Activated CD4-positive, alpha-beta T cell treated with anti-CD3 and anti-CD28 coated beads for 36 hours (primary cell): ENCODE results near the gene TAF1B. TPM values are rescaled to one million over a fixed set of nuclear protein-coding genes. Genes with fewer than 3 reads are reported as not detected.

Experiments used
- ATAC-seq: fragments of 200-7000 bp; cut with Tn5 transposase; one replicate; pipeline ENCODE4 v1.10.0; 2021; ENCODE audit warnings: mild to moderate bottlenecking, moderate library complexity
- CTCF ChIA-PET: fragments of 350-600 bp; sonication (Branson Sonifier 250); formaldehyde crosslinking; loops from one replicate; lab custom pipeline; 2021; ENCODE audit warnings: antibody characterized with exemption; lab: Charles Lee
- POLR2A ChIA-PET: fragments of 350-600 bp; sonication (Branson Sonifier 250); formaldehyde crosslinking; loops from one replicate; lab custom pipeline; 2021; ENCODE audit warnings: antibody characterized with exemption, inconsistent platforms; lab: Charles Lee
- DNase-seq: peaks from one replicate; pipeline ENCODE4 v3.0.0-alpha.2; 2020
- H3K27ac Mint-ChIP-seq: one replicate; pipeline ENCODE4 v1.8.0; 2021; ENCODE audit warnings: mixed read lengths
- H3K27me3 Mint-ChIP-seq: one replicate; pipeline ENCODE4 v1.8.0; 2021; ENCODE audit warnings: mixed read lengths
- H3K36me3 Mint-ChIP-seq: one replicate; pipeline ENCODE4 v1.8.0; 2021; ENCODE audit warnings: low read depth, mixed read lengths
- H3K4me1 Mint-ChIP-seq: one replicate; pipeline ENCODE4 v1.8.0; 2021; ENCODE audit warnings: mixed read lengths
- H3K4me3 Mint-ChIP-seq: one replicate; pipeline ENCODE4 v1.8.0; 2021; ENCODE audit warnings: mild to moderate bottlenecking, moderate library complexity, mixed read lengths
- H3K9me3 Mint-ChIP-seq: one replicate; pipeline ENCODE4 v1.8.0; 2021; ENCODE audit warnings: low read depth, mixed read lengths
- intact Hi-C, 2 experiments: fragments of 100-400 bp; cut with DNase I in 1 of 2; cut with micrococcal nuclease in 1 of 2; formaldehyde crosslinking; loops; one replicate each; pipeline versions ENCODE4 v1.14.2 to v1.15.1; 2022 to 2024; cut with DNase I, micrococcal nuclease
- total RNA-seq, 2 experiments: library from RNA; stranded (reverse); gene quantifications; one replicate each; pipeline ENCODE4 v1.2.3, GENCODE V29; 2021

The TAF1B gene
- total RNA-seq, 2 experiments from 2014 or later: 28.7 to 28.8 TPM

DNA sequence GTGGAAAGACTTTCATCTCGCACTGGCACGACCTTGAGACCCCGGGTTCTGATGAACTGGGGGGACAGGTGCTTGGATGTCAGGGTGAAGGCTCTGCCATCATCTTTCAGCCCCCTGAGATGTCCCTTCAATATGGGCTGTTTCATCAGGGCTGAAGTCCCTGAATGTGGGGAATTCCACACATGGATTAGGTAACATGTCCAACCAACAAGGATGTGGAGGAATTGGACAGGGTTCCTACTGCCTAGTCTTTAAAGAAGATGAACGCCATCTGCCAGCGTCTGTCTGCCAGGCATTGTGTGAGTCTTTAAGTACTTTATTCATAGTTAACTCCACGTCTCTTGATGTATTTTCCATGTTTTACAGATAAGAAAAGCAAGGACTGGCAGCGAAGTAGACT lies 102.3 kb downstream of the TAF1B start:
- Mint-ChIP-seq H3K27me3 (peaks cover 27% of the 10 kb centered on the region), H3K27ac (no peak overlapping the region), H3K4me3 (no peak overlapping the region), H3K36me3 (no peaks in the 10 kb centered on the region), H3K4me1 (peaks cover 3% of the 10 kb centered on the region), H3K9me3 (no peaks in the 10 kb centered on the region)
- no peak for ATAC-seq
- intact Hi-C loops: loop anchor here in 1 of 2 experiments (1.0 kb wide), 1 partner anchor 21 kb away; no protein-coding TSS in a partner anchor
- ChIA-PET CTCF (no interaction called here), POLR2A (no interaction called here)
- DNase-seq: no peak

DNA sequence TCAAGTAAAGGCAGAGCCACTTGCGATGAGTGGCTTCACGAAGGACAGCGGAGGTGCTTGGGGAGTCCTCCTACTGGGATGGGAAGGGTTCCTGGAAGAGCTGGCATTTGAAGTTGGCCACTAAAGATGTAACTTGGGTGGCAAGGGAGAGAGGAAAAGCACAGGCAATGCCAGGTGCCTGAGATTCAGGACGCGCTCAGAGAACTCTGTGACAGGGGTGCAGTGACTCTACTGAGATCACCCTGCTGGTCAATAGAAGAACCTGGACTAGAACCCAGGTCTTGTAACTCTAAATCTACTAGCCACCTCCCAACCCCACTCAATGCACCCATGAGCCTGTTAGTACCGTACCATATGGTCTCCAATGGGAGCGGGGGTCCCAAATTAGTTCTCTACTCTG lies 102.8 kb downstream of the TAF1B start:
- ChIA-PET CTCF (interaction anchor here (1.1 kb wide), 1 partner anchor 151 kb away, joined by 3 read pairs; no protein-coding TSS in a partner anchor), POLR2A (no interaction called here)
- Mint-ChIP-seq H3K27ac (no peak overlapping the region), H3K4me3 (no peak overlapping the region), H3K36me3 (no peaks in the 10 kb centered on the region), H3K27me3 (peaks cover 28% of the 10 kb centered on the region), H3K4me1 (no peaks in the 10 kb centered on the region), H3K9me3 (no peaks in the 10 kb centered on the region)
- DNase-seq: no peak
- intact Hi-C loops: no loop called here
- ATAC-seq: no peak

DNA sequence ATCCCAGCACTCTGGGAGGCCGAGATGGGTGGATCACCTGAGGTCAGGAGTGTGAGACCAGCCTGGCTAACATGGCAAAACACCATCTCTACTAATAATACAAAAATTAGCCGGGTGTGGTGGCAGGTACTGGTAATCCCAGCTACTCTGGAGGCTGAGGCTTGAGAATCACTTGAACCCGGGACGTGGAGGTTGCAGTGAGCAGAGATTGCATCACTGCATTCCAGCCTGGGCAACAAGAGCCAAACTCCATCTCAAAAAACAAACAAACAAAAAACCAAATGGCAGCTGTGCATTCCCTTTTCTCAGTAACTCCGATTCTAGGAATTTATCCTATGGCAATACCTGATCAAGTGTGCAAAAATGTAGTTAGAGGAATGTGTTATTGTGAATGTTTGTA lies 103.5 kb downstream of the TAF1B start:
- Mint-ChIP-seq H3K4me1 (no peaks in the 10 kb centered on the region), H3K27me3 (peaks cover 28% of the 10 kb centered on the region), H3K36me3 (no peaks in the 10 kb centered on the region), H3K9me3 (no peaks in the 10 kb centered on the region), H3K27ac (no peak overlapping the region), H3K4me3 (no peak overlapping the region)
- no peak for ATAC-seq
- no peak for DNase-seq
- intact Hi-C loops: no loop called here
- ChIA-PET POLR2A (no interaction called here), CTCF (interaction anchor here (1.1 kb wide), 1 partner anchor 150 kb away, joined by 3 read pairs; no protein-coding TSS in a partner anchor)

DNA sequence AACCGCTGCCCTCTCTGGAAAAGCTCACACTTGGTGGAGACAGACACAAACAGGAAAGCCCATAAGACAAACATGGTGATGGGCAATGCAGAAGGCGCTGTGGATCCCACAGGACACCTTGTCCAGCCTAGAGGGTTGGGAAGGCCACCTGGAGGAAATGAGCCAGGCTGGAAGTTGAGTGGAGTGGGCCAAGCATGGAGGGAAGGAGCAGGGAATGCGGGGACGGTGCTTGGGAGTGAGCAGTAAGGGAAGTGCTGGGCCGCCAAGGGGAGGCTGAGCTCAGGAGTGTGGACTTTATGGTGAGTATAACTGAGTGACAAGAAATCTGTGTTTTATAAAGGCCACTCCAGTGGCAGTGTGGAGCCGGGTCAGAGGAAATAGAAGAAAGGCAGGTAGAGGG lies 105.4 kb downstream of the TAF1B start:
- POLR2A ChIA-PET: no interaction called here
- no peaks in the 10 kb centered on the region for H3K36me3 Mint-ChIP-seq
- no peaks in the 10 kb centered on the region for H3K9me3 Mint-ChIP-seq
- H3K4me3 Mint-ChIP-seq: no peak overlapping the region
- no peak for ATAC-seq
- H3K27ac Mint-ChIP-seq: no peak overlapping the region
- peaks cover 41% of the 10 kb centered on the region for H3K27me3 Mint-ChIP-seq
- H3K4me1 Mint-ChIP-seq: peaks cover 4% of the 10 kb centered on the region
- CTCF ChIA-PET: no interaction called here
- intact Hi-C loops: no loop called here
- DNase-seq: no peak

DNA sequence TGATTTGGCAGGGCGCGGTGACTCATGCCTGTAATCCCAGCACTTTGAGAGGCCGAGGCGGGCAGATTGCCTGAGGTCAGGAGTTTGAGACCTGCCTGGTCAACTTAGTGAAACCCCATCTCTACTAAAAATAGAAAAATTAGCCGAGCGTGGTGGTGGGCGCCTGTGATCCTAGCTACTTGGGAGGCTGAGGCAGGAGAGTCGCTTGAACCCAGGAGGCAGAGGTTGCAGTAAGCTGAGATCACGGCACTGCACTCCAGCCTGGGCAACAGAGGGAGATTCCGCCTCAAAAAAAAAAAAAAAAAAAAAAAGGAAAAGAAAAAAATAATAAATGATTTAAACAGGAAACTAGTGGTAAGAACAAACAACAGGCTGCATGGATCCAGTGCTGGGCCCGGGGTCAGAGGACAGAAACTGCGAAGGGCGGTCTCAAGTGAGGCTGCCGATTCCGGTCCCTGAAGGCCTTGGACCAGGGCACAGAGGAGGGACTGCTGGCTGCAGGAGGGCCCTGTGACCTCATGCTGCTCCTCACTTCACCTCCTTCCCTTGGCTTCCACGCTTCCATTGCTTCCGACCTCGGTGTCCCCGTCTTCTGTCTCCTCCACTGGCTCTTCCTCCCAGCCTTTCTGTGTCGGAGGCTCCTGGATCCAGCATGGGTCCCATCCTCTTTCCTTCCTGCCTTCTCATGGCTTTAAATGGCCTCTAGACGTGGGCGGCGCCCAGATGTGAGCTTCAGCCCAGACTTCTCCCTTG lies 106.1 kb downstream of the TAF1B start:
- no peaks in the 10 kb centered on the region for H3K9me3 Mint-ChIP-seq
- ChIA-PET POLR2A (no interaction called here), CTCF (interaction anchor here (0.6 kb wide), 1 partner anchor 40 kb away, joined by 3 read pairs; no protein-coding TSS in a partner anchor)
- H3K4me1 Mint-ChIP-seq: peaks cover 4% of the 10 kb centered on the region
- intact Hi-C loops: no loop called here
- H3K36me3 Mint-ChIP-seq: no peaks in the 10 kb centered on the region
- H3K27ac Mint-ChIP-seq: no peak overlapping the region
- DNase-seq: no peak
- no peak for ATAC-seq
- H3K27me3 Mint-ChIP-seq: peaks cover 45% of the 10 kb centered on the region
- peak overlapping the region; percentile 58 for H3K4me3 Mint-ChIP-seq

DNA sequence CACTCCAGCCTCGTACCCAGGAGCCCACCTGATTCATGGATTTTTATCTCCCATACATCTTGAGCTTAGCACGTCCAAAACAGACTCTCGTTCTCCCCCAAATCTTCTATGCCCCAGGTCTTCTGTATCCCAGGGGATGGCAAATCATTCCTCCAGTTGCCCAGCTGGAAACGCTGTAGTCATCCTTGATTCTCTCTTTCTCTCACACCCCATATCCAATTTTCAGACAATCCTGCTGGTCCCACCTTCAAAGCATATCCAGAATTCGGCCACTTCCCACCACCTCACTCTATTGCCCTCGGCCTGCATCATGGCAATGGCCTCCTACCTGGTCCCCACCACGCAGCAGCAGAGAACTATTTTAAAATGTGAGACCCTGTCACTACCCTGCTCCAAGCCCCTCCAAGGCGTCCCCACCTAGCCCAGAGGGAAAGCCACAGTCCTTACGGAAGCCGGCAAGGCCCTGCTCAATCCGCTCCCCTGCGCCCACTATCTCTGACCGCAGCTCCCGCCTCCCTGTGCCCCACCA lies 106.8 kb downstream of the TAF1B start:
- Mint-ChIP-seq H3K4me3 (peak overlapping the region; percentile 58), H3K36me3 (no peaks in the 10 kb centered on the region), H3K4me1 (peaks cover 4% of the 10 kb centered on the region), H3K27me3 (peaks cover 47% of the 10 kb centered on the region), H3K9me3 (no peaks in the 10 kb centered on the region), H3K27ac (no peak overlapping the region)
- intact Hi-C loops: loop anchor here in 1 of 2 experiments (5.0 kb wide), 2 partner anchors 352 to 528 kb away; partner anchors contain the start of genes CPSF3, HPCAL1 and ITGB1BP1
- ChIA-PET POLR2A (no interaction called here), CTCF (interaction anchor here (0.6 kb wide), 2 partner anchors 40 to 150 kb away, joined by 3 to 4 read pairs; no protein-coding TSS in a partner anchor)
- no peak for DNase-seq
- ATAC-seq: no peak

DNA sequence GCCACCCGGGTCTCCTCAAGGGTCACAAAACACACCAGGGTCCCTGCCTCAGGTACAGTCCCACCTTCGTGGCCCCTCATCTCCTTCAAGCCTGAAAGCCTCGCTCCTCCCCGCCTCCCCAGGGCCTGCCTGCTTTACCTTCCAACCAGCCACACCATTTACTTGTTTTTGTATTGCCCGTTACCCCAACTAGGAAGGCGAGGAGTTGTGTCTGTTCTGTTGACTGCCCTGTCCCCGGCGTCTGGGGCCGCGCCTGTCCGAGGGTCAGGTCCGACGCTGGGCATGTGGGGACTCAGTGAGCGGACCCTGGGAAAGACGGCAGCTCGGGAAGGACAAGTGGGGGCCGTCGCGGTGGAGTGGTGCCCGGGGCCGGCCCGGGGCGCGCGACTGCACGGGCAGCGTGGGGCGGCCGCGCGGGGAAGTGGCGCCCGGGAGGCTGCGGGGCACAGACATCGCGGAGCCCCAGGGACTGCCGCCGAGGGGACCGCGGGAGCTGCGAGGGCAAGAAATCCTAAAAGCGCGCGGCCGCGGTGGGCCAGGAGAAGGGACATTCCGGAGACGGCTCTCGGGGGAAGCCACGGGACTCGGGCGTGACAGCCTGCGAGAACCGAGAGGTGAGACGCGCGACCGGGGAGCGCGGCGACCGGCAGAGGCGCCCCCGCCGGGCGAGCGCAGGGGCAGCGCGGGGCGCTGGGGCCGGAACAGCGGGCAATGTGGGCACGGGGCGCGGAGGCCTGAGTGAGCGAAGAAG lies 107.4 kb downstream of the TAF1B start:
- no peak overlapping the region for H3K27ac Mint-ChIP-seq

DNA sequence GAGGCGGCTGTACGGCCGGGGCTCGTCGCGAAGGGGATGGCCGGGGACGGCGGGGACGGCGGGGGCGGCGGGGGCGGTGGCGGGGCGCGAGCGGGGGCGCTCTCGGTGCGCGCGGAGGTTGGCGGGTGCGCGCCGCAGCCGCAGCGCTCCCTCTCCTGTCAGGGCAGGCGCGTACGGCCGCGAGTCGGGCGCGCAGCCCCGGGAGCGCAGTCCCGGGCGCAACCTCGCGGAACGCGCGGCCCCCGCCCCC lies 107.9 kb downstream of the TAF1B start:
- Mint-ChIP-seq H3K4me3 (peak overlapping the region; percentile 58), H3K4me1 (peaks cover 4% of the 10 kb centered on the region), H3K9me3 (no peaks in the 10 kb centered on the region), H3K36me3 (no peaks in the 10 kb centered on the region), H3K27ac (no peak overlapping the region), H3K27me3 (peaks cover 39% of the 10 kb centered on the region)
- ChIA-PET POLR2A (no interaction called here), CTCF (no interaction called here)
- ATAC-seq (no peak), DNase-seq (no peak)
- intact Hi-C loops: loop anchor here (1.0 to 5.0 kb wide), 8 partner anchors 93 to 745 kb away; partner anchors contain the start of genes ASAP2 (in 1 of the 2), CPSF3 (in 1 of the 2), HPCAL1 (in 1 of the 2) and IAH1 (in 1 of the 2)

More for the DNA sequence above, 107.4 kb downstream of the TAF1B start:
- Mint-ChIP-seq H3K4me1 (peaks cover 4% of the 10 kb centered on the region), H3K4me3 (peak overlapping the region; percentile 58), H3K27me3 (peaks cover 43% of the 10 kb centered on the region), H3K36me3 (no peaks in the 10 kb centered on the region), H3K9me3 (no peaks in the 10 kb centered on the region)
- POLR2A ChIA-PET: no interaction called here
- intact Hi-C loops: loop anchor here (1.0 to 5.0 kb wide), 8 partner anchors 94 to 744 kb away; partner anchors contain the start of genes ASAP2 (in 1 of the 2), CPSF3 (in 1 of the 2), HPCAL1 (in 1 of the 2) and IAH1 (in 1 of the 2)
- DNase-seq (peak; percentile 66), ATAC-seq (peak; percentile 47)
- CTCF ChIA-PET: interaction anchor here (0.6 kb wide), 2 partner anchors 39 to 151 kb away, joined by 3 to 4 read pairs; no protein-coding TSS in a partner anchor

DNA sequence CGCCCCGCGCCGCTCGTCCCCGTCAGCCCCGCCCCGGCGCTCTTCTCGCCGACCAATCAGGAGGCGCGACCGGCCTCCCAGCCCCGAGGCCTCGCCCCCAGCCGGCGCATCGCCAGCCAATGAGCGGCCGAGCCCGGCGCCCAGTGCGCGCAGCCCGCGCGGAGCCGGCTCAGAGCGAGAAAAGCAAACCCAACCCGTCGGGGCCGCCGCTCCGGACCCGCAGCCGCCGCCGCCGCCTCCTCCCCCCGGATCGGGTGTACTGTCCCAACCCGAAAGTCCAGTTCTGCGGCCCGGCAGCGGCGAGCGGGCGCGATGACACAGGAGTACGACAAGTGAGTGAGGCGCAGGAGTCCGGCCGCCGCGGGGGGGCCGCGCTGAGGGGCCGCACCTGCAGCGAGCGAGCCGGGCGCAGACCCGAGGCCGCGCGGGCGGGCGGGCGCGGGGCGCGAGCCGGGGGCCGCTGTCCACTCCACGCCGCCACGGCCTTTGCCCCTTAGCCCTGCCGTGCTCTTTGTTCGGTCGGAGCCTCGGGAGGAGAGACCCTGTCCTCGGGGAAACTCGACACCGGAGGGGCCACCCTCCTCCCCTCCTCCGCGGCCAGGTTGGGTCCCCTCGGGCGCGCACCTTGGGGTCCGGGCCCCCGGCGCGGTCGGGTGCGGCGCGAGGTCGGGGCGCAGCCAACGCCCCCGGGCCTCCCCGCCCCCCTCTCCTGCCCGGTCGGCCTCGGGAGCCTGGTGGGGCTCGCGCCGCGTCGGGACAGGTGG lies 108.4 kb downstream of the TAF1B start, which contains the start of gene GRHL1:
Gene GRHL1, plus strand, starts transcription at position 172 of the 764 bp plus-strand sequence. Its CDS starts 141 bp downstream, at position 313.
- ATAC-seq (peak; percentile 98), DNase-seq (peak; percentile 95)
- H3K4me3 Mint-ChIP-seq: peak within 1 kb of the TSS; percentile 68
- CTCF ChIA-PET: no interaction called here
- no peaks in the 10 kb centered on the region for H3K36me3 Mint-ChIP-seq
- POLR2A ChIA-PET: no interaction called here
- H3K4me1 Mint-ChIP-seq: peaks cover 4% of the 10 kb centered on the region
- peaks cover 39% of the 10 kb centered on the region for H3K27me3 Mint-ChIP-seq
- H3K9me3 Mint-ChIP-seq: no peaks in the 10 kb centered on the region
- no peak within 1 kb of the TSS for H3K27ac Mint-ChIP-seq
- intact Hi-C loops: loop anchor here (1.0 to 5.0 kb wide), 8 partner anchors 93 to 745 kb away; partner anchors contain the start of genes TAF1B (in 2 of the 2), ASAP2 (in 1 of the 2), CPSF3 (in 1 of the 2) and HPCAL1 (in 1 of the 2)

DNA sequence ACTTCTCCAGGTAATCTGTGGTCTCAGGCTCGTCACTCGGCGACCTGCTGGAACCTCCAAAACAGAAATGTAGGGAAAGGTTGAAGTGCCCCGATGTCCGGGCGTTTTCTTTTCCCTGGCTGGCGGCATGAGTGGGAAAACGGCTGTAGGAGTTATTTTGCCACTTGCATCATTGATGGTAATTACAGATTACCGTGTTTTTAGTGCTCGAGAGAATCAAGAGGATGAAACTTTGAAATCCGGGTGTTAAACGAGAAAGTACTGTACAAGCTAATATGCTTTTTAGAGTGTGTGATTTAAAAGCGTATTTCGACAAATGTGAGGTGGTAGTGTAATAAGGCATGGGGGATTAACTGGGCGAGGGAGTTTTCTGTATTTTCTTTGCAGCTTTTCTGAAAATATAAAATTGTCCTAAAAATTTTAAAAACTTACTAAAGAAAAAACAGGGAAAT lies 109.0 kb downstream of the TAF1B start:
- CTCF ChIA-PET: interaction anchor here (0.5 kb wide), 1 partner anchor 90 kb away, joined by 3 read pairs; no protein-coding TSS in a partner anchor
- Mint-ChIP-seq H3K4me1 (peaks cover 4% of the 10 kb centered on the region), H3K36me3 (no peaks in the 10 kb centered on the region), H3K4me3 (peak overlapping the region; percentile 62), H3K9me3 (no peaks in the 10 kb centered on the region), H3K27ac (no peak overlapping the region), H3K27me3 (peaks cover 37% of the 10 kb centered on the region)
- POLR2A ChIA-PET: interaction anchor here (0.5 kb wide), 1 partner anchor 98 kb away, joined by 3 read pairs; no protein-coding TSS in a partner anchor
- DNase-seq (no peak), ATAC-seq (no peak)
- intact Hi-C loops: loop anchor here (1.0 to 5.0 kb wide), 3 partner anchors 109 to 530 kb away; partner anchors contain the start of genes CPSF3 (in 1 of the 2), HPCAL1 (in 1 of the 2), ITGB1BP1 (in 1 of the 2) and TAF1B (in 1 of the 2)
